ENCODE data around the gene TYRO3. TPM values are rescaled to one million over a fixed set of nuclear protein-coding genes. Genes with fewer than 3 reads are reported as not detected.

TYRO3 gene
- total RNA-seq (2016; rRNA removed; fragmentation: Illumina TruSeq; extraction: Trizol), result 12.4 and 24.0 TPM in 2 replicates
- 8.5 and 10.2 TPM in 2 replicates for total RNA-seq (2016; cell fraction: cytosol; rRNA removed; fragmentation: Illumina TruSeq; extraction: Trizol; ENCODE audit: low read depth)
- total RNA-seq (2016; cell fraction: insoluble cytoplasmic fraction; rRNA removed; fragmentation: Illumina TruSeq; extraction: Trizol), result 12.7 and 22.1 TPM in 2 replicates
- total RNA-seq (2016; cell fraction: membrane; rRNA removed; fragmentation: Illumina TruSeq; extraction: Trizol), result 13.7 and 17.0 TPM in 2 replicates
- 16.6 and 22.9 TPM in 2 replicates for total RNA-seq (2016; cell fraction: nucleus; rRNA removed; fragmentation: Illumina TruSeq; extraction: Trizol)
- 43.6 and 48.0 TPM in 2 replicates for polyA plus RNA-seq (2011; rRNA removed)
- polyA plus RNA-seq (2011; cell fraction: cytosol; rRNA removed), result 34.1 and 42.7 TPM in 2 replicates
- 45.0 and 51.9 TPM in 2 replicates for polyA plus RNA-seq (2011; cell fraction: nucleus; rRNA removed)
- 24.1 and 31.2 TPM in 2 replicates for polyA plus RNA-seq (2012)
- polyA plus RNA-seq (2016; cell fraction: cytosol; fragmentation: Illumina TruSeq; extraction: Trizol; ENCODE audit: low read depth), result 3.8 and 5.0 TPM in 2 replicates
- polyA plus RNA-seq (2016; cell fraction: insoluble cytoplasmic fraction; fragmentation: Illumina TruSeq; extraction: Trizol; ENCODE audit: low read depth), result 9.1 and 11.5 TPM in 2 replicates
- 8.9 and 12.0 TPM in 2 replicates for polyA plus RNA-seq (2016; cell fraction: membrane; fragmentation: Illumina TruSeq; extraction: Trizol; ENCODE audit: low read depth)
- 23.9 and 24.2 TPM in 2 replicates for polyA plus RNA-seq (2016; cell fraction: nucleus; fragmentation: Illumina TruSeq; extraction: Trizol; ENCODE audit: insufficient read depth, low read depth)
- 189 and 236 TPM in 2 replicates for polyA minus RNA-seq (2011; rRNA and poly(A)+ RNA removed; ENCODE audit: low replicate concordance)
- polyA minus RNA-seq (2011; cell fraction: cytosol; rRNA and poly(A)+ RNA removed), result 48.4 and 49.0 TPM in 2 replicates
- 33.2 and 34.2 TPM in 2 replicates for polyA minus RNA-seq (2011; cell fraction: nucleus; rRNA and poly(A)+ RNA removed)
- percentile 55 among the genes with signal in this experiment for Bru-seq, nascent RNA
- percentile 65 among the genes with signal in this experiment for BruChase-seq, experiment 1, labeled RNA remaining after a 6-hour chase
- percentile 55 among the genes with signal in this experiment for BruChase-seq, experiment 2, labeled RNA remaining after a 2-hour chase
- long read RNA-seq, experiment 1, full-length matches to known transcripts, result 6 of 15 reads
- long read RNA-seq, experiment 1, partial matches to known transcripts, result 6 of 15 reads
- long read RNA-seq, experiment 1, other reads (novel, unspliced or antisense), result 3 of 15 reads
- long read RNA-seq, experiment 2, full-length matches to known transcripts, result 51 of 113 reads
- long read RNA-seq, experiment 2, partial matches to known transcripts, result 36 of 113 reads
- long read RNA-seq, experiment 2, other reads (novel, unspliced or antisense), result 26 of 113 reads

DNA sequence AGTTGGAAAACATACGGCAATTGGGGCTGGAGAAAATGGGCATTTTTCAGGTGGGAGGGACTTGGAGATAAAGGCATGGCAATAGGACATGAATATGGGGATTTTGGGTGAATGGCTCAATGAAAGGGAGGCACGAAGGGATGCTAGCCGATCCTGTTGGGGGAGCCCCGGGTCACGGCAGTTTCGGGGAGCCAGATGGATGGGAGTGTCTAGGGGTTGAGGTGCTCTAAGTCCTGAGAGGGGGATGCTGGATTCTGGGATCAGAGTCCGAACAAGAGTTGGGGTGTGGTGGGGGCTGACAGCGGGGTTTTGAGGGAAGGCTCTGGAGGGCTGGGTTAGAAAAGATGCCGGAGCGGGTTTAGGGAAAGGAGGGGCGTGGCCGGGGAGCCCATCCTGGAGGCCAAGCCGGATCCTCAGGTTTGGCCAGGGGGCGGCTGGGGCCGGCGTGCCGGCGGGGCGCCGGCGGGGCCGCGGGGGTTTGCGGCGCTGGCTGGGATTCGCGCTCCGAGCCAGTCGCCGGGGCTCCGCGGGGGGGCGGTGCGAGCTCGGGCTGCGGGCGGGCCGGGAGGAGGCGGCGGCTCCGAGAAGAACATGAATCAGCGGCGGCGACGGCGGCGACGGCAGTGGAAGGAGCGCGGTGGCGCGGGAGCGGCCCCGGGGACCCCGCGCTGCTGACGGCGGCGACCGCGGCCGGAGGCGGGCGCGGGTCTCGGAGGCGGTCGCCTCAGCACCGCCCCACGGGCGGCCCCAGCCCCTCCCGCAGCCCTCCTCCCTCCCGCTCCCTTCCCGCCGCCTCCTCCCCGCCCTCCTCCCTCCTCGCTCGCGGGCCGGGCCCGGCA, at the start of gene TYRO3:
Gene TYRO3 (plus strand): TSS at position 813 of the 839 bp plus-strand sequence. CDS start 46 bp downstream, outside the sequence.
- peak; percentile 9 for ATAC-seq
- Histone ChIP-seq H3K4me1 (ENCODE audit: insufficient read depth, low read length) (peaks cover 69% of the 10 kb centered on the region), H2AFZ (ENCODE audit: low read length) (peak within 1 kb of the TSS; percentile 46), H3K27me3 (ENCODE audit: control insufficient read depth in 1 of 2, insufficient read depth in 2 of 2, low read length in 2 of 2) (peaks cover 0 to 5% of the 10 kb centered on the region in 2 experiments; a peak in 2 of 5 replicates), H3K9me3 (ENCODE audit: low read length) (no peaks in the 10 kb centered on the region), H4K20me1 (ENCODE audit: insufficient read depth, low read length) (no peaks in the 10 kb centered on the region), H3K79me2 (ENCODE audit: insufficient read depth, low read length) (no peaks in the 10 kb centered on the region), H3K27ac (ENCODE audit: extremely low read length, insufficient read depth, low read length) (no peak within 1 kb of the TSS), H3K4me3 (replicated peaks in 1 of 3; ENCODE audit: insufficient read depth in 1 of 3, low read depth in 2 of 3, low read length in 3 of 3) (peak within 1 kb of the TSS; percentile 67 to 82 (median 77)), H3K9ac (ENCODE audit: insufficient read depth, low read depth, low read length) (peak within 1 kb of the TSS; percentile 65), H3K4me2 (ENCODE audit: low read depth, low read length) (peak within 1 kb of the TSS; percentile 99), H3K36me3 (replicated peaks in 1 of 2; ENCODE audit: control insufficient read depth in 1 of 2, insufficient read depth in 2 of 2, low read length in 2 of 2) (0 out of 5 replicates have a peak, but pooled peaks cover 0 to 4% of the 10 kb centered on the region in 2 experiments)
- intact Hi-C loops (cut with micrococcal nuclease; ENCODE audit: unreplicated experiment), result loop anchor here (5.0 kb wide), 3 partner anchors 44 to 344 kb away; no protein-coding TSS in a partner anchor
- ChIA-PET POLR2A (interaction anchor here (1.0 to 3.6 kb wide), 8 partner anchors 10 to 63 kb away, joined by 4 to 24 read pairs (median 5); partner anchors contain the start of gene RPAP1), CTCF (ENCODE audit: low intra/inter-chr PET ratio, low total read pairs) (interaction anchor here (2.1 to 2.7 kb wide), 3 partner anchors 10 to 45 kb away, joined by 6 to 17 read pairs (median 10); no protein-coding TSS in a partner anchor)
- DNase-seq (ENCODE audit: low spot score), result no peak
- in situ Hi-C loops (cut with HindIII; ENCODE audit: extremely low pct_ligation_motif_present, low pct_unique_long_range_greater_than_20kb), result no loop called here
- WGBS (ENCODE audit: low lambda C conversion rate), result under 1% methylated on average over 13 of the region's 81 CpGs
- no TSS peak for BruUV-seq (replicated peaks)
- FAIRE-seq, result no peak
- TF ChIP-seq ZNF501 (CRISPR knock-in tag; IDR thresholded peaks at IDR 0.05) (no peak), ZNF329 (CRISPR knock-in tag; IDR thresholded peaks at IDR 0.05; ENCODE audit: low read depth) (no peak), CBX2 (IDR thresholded peaks at IDR 0.05; ENCODE audit: low read depth, low read length) (no peak), CBX2 (CRISPR knock-in tag; IDR thresholded peaks at IDR 0.05; ENCODE audit: low read depth) (no peak), CHD2 (IDR thresholded peaks at IDR 0.05; ENCODE audit: low read depth, low read length) (no peak), KDM4B (CRISPR knock-in tag; IDR thresholded peaks at IDR 0.05) (no peak), FOXA1 (IDR thresholded peaks at IDR 0.05) (no peak), FOXA1 (CRISPR knock-in tag; IDR thresholded peaks at IDR 0.05) (no peak), ZNF263 (CRISPR knock-in tag; IDR thresholded peaks at IDR 0.05) (peak; percentile 94), ZSCAN9 (CRISPR knock-in tag; IDR thresholded peaks at IDR 0.05; ENCODE audit: borderline replicate concordance) (no peak)
- TF ChIP-seq, protein P1, sequence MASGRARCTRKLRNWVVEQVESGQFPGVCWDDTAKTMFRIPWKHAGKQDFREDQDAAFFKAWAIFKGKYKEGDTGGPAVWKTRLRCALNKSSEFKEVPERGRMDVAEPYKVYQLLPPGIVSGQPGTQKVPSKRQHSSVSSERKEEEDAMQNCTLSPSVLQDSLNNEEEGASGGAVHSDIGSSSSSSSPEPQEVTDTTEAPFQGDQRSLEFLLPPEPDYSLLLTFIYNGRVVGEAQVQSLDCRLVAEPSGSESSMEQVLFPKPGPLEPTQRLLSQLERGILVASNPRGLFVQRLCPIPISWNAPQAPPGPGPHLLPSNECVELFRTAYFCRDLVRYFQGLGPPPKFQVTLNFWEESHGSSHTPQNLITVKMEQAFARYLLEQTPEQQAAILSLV (CRISPR knock-in tag; IDR thresholded peaks at IDR 0.05; ENCODE audit: borderline replicate concordance), result no peak
- TF ChIP-seq, protein P2, sequence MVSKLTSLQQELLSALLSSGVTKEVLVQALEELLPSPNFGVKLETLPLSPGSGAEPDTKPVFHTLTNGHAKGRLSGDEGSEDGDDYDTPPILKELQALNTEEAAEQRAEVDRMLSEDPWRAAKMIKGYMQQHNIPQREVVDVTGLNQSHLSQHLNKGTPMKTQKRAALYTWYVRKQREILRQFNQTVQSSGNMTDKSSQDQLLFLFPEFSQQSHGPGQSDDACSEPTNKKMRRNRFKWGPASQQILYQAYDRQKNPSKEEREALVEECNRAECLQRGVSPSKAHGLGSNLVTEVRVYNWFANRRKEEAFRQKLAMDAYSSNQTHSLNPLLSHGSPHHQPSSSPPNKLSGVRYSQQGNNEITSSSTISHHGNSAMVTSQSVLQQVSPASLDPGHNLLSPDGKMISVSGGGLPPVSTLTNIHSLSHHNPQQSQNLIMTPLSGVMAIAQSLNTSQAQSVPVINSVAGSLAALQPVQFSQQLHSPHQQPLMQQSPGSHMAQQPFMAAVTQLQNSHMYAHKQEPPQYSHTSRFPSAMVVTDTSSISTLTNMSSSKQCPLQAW (CRISPR knock-in tag; IDR thresholded peaks at IDR 0.05), result 0 out of 2 replicates have a peak, but pooled peaks have one; percentile 8
- TF ChIP-seq, protein P3, sequence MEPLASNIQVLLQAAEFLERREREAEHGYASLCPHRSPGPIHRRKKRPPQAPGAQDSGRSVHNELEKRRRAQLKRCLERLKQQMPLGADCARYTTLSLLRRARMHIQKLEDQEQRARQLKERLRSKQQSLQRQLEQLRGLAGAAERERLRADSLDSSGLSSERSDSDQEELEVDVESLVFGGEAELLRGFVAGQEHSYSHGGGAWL (CRISPR knock-in tag; IDR thresholded peaks at IDR 0.05), result no peak

Data from HepG2 (cell line).